HG02938 (cell line): Measurements from ENCODE around the gene GNAI1.

Source experiments
- ATAC-seq: cut with Tn5 transposase; IDR thresholded peaks from one replicate; pipeline ENCODE4 v1.9.1; 2021; ENCODE audit warnings: mild to moderate bottlenecking, moderate library complexity; ENCODE audit not compliant: unreplicated experiment

The GNAI1 gene

GRCh38 chr7:80131675-80132435, 2.8 kb upstream of the GNAI1 start:
- no peak for ATAC-seq

- ATAC-seq: no peak
Measured at GRCh38 chr7:80132594-80132993, 2.0 kb upstream of the GNAI1 start.

GRCh38 chr7:80133361-80134114, 1.1 kb upstream of the GNAI1 start:
- no peak for ATAC-seq

- ATAC-seq: no peak
Measured at GRCh38 chr7:80134115-80134535, 506 bp upstream of the GNAI1 start.

- peak; percentile 11 for ATAC-seq
Measured at GRCh38 chr7:80135309-80136104, 876 bp downstream of the GNAI1 start.

GRCh38 chr7:80136261-80137055, 1.8 kb downstream of the GNAI1 start:
- peak; percentile 48 for ATAC-seq

- no peak for ATAC-seq
Measured at GRCh38 chr7:80137410-80137809, 2.8 kb downstream of the GNAI1 start.

GRCh38 chr7:80139236-80139635, 4.6 kb downstream of the GNAI1 start:
- ATAC-seq: no peak

GRCh38 chr7:80140388-80140787, 5.8 kb downstream of the GNAI1 start:
- no peak for ATAC-seq

- ATAC-seq: no peak
Measured at GRCh38 chr7:80141376-80141775, 6.7 kb downstream of the GNAI1 start.

GRCh38 chr7:80142853-80143580, 8.4 kb downstream of the GNAI1 start:
- ATAC-seq: no peak

- ATAC-seq: no peak
Measured at GRCh38 chr7:80145780-80146422, 11.3 kb downstream of the GNAI1 start.

- ATAC-seq: no peak
Measured at GRCh38 chr7:80146545-80147182, 12.0 kb downstream of the GNAI1 start.

GRCh38 chr7:80147543-80148391, 13.1 kb downstream of the GNAI1 start:
- ATAC-seq: no peak

GRCh38 chr7:80150611-80151273, 16.1 kb downstream of the GNAI1 start:
- ATAC-seq: no peak

- ATAC-seq: peak; percentile 67
Measured at GRCh38 chr7:80151274-80151665, 16.6 kb downstream of the GNAI1 start.

GRCh38 chr7:80153446-80153845, 18.8 kb downstream of the GNAI1 start:
- ATAC-seq: no peak
